HG03575 (cell line): ENCODE measurements around the gene KIRREL3.

ENCODE experiments used
- ATAC-seq: cut with Tn5 transposase; IDR thresholded peaks from one replicate; pipeline ENCODE4 v1.9.1; 2021; ENCODE audit not compliant: unreplicated experiment, insufficient number of reproducible peaks, low FRiP score; ENCODE audit errors: extremely low read depth

The KIRREL3 gene

GRCh38 chr11:126607776-126608541 is 392.6 kb downstream of the KIRREL3 start:
- no peak for ATAC-seq

- ATAC-seq = no peak
Measured at GRCh38 chr11:126607374-126607773, 393.2 kb downstream of the KIRREL3 start.

DNA sequence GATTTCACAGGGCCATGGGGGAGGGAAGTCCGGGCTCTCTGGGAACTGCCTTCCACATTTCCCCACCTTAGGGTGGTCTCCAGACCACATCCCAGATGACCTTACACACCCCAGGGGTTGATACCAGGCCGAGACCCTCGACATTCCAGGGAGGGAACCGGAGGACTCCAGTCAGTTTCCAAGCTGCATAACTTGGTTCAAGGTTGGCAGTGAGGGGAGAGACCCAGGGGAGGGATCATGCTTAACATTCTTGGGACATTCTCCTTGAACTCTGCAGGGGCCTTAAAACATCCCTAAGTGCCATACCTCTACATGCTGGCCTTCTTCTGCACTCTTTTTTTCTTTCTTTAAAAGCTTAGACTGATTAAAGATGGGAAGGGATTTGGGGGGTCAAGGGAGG is 394.1 kb downstream of the KIRREL3 start:
- no peak for ATAC-seq

- ATAC-seq = no peak
Measured at GRCh38 chr11:126604461-126604860, 396.1 kb downstream of the KIRREL3 start.

DNA sequence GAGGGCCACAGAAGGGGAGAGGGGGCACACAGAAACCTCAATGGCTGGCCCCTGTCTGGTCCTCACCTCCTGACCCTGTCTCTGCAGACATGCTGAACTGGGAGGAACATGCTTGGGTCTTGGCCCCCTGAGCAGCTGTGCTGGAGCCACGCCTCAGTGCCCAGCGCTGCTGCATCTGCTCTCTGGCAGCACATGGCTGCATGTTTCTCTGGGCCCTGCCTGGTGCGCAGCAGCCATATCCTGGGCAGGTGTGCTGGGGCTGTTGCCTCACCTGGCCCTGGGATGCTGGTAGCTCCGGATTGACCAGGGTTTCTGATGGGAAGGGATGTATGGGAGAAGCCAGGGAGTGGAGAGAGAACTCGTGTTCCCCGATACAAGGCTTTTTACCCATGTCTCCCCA is 397.1 kb downstream of the KIRREL3 start:
- ATAC-seq = no peak

DNA sequence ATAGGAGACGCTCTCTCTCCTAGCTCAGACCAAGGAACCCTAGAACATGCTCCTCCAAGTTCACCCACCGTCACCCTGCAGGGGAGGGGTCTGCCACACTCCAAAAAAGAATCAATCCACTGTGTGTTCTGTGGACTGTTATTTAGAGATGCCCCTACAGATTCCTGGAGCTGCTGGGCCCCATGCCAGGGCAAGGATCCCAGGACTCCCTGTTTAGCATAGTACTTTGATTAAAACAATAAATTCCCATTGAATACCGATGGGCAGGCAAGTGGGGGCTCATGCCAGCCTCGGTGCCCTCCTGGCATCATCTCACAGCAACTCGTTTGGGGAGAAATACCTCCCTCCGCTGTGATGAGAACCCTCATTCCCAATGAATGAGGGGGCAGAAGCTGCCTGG is 397.6 kb downstream of the KIRREL3 start:
- ATAC-seq = no peak

- ATAC-seq = no peak
Measured at GRCh38 chr11:126602349-126602940, 398.1 kb downstream of the KIRREL3 start.

DNA sequence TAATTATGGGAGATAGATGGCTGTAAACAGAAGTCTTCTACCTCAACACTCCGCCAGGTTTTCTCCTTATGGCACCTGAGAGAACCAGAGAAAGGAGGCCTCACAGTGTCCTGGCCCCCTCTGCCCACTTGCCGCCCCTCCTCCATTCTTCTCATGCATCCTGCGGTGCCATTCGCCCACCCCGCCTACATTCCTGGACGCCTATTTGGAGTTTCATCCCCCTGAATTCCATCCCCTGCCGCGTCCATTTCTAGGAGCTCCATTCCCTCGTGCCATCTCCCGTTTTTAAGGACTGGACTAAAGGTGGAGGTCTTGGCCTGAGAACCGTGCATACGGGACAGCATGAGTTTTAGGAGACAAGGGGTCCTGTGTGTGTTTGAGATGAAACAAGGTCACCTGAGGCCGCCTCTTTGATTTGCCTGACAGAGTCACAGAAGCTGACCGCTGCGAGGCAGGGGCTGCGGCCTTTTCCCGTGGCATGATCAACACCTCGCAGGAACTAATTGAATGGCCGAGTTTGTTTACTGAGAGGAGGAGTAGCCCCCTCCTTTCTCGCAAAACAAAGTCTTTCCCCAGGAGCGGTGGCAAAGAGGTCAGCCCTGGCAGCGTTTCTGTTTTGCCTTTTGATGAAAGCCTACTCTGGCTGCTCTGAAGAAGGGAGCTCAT is 398.9 kb downstream of the KIRREL3 start:
- ATAC-seq = no peak

DNA sequence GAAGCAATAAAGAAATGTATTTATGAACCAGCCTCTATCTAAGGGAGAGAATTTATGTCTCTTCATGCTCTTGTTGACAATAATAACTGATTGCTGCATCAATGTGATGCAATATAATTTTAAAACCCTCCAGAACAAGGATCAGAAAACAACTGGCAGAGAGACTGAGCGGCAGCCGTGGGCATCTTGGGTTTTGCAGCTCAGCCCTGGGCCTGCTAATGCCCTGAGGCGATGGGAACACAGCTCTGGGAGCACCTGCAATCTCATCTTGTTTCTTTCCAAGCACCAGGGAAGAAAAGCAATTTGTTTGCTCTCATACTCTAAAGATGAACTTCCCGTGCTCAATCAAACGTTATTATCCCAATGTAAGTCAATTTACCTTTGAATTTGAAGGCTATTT is 399.4 kb downstream of the KIRREL3 start:
- no peak for ATAC-seq

- ATAC-seq = no peak
Measured at GRCh38 chr11:126599217-126599897, 401.2 kb downstream of the KIRREL3 start.

DNA sequence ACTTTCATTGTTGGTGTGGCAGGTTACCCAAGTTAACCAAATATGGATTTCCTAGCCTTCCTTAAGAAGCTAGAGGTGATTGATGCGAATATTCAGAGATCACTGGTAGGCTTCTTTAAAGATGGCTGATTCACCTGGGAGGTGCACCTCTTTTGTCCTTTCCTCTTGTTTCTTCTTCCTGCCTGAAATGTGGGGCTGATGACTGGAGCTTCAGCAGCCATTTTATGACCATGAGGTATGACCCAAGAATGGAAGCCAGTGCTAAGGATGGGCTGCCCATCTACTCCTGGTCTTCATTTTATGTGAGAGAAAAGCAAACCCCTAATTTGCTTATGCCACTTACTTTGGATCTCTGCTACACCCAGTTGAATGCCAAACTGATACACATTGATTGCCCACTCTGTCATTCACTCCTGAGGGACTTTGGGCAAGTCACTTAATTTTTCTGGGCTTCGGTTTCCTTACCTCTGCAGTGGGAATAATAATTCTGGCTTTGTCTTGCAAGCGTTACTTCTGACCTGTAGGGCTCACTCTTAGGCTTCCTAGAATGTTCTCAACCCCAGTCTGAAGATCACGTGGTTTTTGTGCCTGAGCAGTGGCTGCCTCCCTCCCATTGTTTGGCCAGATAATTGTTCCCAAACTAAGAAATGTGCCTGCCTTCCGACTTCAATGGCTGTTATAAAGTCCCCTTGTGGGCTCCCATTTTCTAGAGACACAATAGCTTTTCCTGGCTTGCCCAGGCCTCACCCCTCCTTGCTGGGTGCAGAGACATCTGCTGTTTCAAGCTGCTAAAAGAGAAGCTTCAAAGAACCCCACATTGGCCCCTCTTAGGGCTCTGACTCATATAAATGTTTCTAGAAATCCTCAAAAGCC is 402.0 kb downstream of the KIRREL3 start:
- no peak for ATAC-seq

DNA sequence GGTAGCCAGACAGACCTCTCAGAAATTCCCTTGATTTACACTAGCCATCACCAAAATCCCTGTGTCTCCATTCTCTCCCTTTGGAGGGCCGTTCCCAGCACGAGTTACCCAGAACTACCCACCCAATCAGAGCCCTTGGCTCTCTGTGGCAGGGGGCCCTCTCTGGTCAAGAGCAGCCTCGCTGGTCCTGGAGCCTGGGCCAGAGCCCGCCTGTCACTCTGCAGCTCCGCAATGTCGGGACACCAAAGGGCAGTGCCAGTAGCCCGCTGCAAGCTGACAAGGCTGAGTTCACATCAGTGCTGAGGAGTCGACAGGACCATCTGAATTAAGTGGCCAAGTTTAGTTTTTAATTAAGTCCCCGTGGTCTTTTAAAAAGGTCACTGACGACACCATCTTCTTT is 403.5 kb downstream of the KIRREL3 start:
- no peak for ATAC-seq

GRCh38 chr11:126596474-126596873 is 404.1 kb downstream of the KIRREL3 start:
- no peak for ATAC-seq

- ATAC-seq = no peak
Measured at GRCh38 chr11:126595560-126595959, 405.0 kb downstream of the KIRREL3 start.

DNA sequence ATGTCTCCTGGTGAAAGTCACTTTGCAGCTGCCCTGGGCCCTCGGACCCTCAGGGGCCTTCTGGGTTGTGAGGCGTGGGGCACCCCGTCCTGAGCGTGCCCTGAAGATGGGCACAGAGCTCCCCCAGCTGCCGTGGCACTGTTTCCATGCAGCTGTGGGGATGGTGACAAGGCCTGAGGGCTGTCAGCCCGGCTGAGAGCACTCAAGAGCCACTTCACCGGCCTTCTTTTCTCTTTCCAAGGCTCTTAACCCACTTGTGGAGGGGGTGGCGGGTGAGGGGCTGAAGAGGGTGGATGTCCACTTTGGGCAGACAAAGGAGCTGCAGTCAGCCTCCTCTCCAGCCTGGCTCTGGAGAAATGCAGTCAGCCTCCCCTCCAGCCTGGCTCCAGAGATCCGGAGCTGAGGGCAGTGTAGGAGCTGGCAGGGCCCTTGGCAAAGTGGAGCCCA is 405.6 kb downstream of the KIRREL3 start:
- no peak for ATAC-seq

DNA sequence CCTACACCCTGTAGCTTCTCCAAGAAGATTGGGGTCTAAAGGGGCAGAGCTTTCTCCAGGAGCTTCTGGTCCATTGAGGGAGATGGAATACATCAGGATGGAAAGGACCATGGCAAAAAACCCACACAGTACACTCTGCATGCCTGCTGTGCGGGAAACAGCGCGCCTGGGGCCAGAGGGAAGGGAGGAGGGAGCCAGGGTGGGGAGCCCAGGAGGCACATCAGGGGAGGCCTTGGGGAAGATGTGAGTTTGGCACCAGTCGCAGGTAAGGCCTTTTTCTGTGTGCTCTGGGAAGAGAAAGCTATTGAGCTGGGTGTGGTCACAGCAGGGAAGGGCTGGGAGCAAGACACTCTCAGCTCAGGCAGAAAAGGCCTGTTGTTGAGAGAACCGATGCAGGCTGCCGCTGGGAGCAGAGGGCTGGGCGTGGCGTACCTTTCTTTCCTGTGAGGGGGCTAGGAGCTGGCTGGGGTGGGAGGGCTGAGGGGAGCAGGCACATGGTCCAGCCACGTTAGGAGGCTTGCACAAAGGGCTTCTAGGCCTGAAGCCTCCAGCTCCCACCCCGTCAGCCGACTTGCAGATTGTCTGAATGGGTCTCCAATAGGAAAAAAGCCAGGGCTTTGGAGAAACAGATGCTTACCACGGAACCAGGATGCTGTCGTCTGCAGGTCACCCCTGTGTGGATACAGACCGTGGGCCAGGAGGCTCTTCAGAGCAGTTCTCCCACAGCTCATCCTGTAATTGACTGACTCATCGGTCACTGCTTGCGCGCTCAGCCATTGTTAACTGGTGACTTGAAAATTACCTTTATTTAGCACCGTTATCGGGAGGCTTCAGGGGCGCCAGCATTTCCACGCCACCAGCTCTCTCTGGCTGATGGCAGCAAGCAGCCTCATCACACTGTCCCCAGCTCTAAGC is 407.8 kb downstream of the KIRREL3 start:
- no peak for ATAC-seq

GRCh38 chr11:126591966-126592489 is 408.5 kb downstream of the KIRREL3 start:
- ATAC-seq = no peak

- ATAC-seq = no peak
Measured at GRCh38 chr11:126589492-126589803, 411.1 kb downstream of the KIRREL3 start.
